Fibroblast of skin of back (primary cell): ENCODE results near the gene TLR4.

Source experiments
- DNase-seq: peaks from one replicate; pipeline ENCODE4 v3.0.0-alpha.2; 2013

TLR4 gene

DNA sequence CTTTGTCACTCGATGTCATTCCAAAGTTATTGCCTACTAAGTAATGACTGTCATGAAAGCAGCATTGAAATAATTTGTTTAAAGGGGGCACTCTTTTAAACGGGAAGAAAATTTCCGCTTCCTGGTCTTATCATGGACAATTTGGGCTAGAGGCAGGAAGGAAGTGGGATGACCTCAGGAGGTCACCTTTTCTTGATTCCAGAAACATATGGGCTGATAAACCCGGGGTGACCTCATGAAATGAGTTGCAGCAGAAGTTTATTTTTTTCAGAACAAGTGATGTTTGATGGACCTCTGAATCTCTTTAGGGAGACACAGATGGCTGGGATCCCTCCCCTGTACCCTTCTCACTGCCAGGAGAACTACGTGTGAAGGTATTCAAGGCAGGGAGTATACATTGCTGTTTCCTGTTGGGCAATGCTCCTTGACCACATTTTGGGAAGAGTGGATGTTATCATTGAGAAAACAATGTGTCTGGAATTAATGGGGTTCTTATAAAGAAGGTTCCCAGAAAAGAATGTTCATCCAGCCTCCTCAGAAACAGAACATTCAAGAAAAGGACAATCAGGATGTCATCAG lies 11.3 kb downstream of the TLR4 start:
- DNase-seq = no peak

DNA sequence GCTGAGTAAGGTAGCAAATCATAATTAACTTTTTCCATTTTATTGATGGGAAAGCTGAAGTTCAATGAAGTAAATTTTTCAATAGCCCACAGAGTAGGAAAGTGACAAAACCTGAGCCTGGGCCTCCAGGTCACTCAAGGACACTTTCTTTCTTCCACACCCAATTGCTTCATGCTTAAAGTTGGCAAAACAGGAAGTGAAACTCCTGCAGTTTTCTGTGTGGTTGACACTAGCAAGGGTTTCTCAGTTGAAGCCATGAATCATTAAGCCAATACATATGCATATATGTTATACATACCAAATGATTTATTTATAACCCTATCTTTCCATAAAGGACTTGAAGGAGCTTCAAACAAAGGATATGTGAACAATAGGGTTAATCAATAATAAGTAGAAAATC lies 13.9 kb downstream of the TLR4 start:
- peak; percentile 83 for DNase-seq

DNA sequence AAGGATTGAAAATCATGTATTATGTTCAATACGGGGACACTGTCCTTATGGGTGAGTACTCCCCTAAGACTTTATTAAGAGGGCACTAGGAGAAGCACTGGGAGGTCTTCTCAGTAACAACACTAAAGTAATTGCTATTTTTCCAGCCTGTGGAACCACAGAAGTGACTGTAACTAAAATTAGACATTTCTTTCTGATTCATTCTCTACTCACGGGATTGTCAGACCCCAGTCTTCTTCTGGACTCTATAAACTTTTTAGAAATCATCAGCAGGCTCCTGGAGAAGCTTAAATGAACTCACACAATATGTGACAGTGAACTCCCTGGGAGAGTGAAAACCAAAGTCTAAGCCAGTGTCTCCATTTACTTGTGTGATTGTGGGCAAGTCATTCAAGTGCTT lies 14.5 kb downstream of the TLR4 start:
- peak; percentile 75 for DNase-seq

DNA sequence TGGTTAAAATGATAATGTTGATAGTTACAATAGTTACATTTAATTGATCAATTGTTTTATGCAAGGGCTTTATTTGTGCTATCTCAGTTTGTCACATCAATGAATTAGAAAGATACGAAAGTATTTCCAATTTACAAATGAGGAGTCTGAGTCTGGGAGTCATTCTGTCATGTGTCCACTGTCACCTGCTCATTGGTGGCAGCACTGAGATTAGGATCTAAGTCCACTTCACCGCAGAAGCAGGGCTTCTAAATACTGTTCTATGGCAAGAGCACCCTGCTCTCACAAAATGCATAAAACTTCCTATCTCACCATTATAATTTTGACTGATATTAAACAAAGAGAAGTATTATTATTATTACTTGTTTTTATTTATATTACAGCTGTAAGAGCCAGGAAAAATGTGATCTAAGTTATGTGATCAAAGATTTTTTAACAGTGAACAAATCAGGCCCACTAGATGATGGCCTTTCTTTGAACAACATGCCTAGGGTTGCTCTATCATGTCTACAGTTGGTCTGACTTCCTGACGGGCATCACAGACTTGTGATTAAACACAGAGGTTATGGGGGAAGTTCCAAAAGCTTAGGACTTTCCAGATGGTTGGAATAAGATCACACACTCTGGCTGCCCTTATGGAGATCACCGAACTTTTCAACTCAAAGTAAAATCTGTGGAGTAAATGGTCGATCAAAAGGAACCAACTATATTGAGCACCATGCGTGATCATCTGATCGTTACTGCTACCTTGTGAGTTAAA lies 15.1 kb downstream of the TLR4 start:
- DNase-seq = peak; percentile 18

DNA sequence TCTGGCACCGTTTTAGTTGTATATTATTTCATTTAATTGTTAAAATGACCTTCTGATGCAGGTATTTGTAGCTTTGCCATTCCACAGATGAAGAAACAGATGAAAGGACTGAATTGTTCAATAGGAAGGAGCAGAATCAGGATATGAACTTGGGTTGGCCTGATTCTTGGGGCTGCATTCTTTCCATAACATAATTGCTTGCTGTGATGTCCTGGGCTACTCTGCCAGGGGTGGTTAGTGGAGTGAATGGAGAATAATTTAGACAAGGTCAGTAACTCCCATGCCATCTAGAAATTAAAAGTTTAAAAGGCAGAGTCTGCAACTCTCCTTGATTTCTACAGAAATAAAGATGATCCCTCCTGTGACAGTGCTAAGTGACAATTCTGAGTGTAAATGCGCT lies 15.9 kb downstream of the TLR4 start:
- peak; percentile 21 for DNase-seq

DNA sequence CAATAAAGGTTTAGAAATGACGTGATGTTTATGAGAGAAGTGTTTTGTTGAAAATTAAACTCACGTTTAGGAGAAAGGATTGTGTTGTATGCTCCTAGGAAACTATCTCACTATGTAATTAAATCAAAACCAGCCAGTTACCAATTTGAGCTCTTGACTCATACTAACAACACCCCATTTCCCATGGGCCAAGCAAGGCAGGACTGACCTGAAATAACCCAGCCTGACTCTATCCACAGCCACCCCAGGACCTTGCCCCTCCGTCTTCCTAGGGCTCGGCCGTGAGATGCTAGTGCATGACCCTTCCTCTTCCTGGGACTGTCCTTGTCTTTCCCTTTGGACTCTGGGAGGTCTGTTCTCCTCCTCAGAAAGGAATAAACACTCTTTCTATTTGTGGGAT lies 16.4 kb downstream of the TLR4 start:
- DNase-seq = peak; percentile 75

DNA sequence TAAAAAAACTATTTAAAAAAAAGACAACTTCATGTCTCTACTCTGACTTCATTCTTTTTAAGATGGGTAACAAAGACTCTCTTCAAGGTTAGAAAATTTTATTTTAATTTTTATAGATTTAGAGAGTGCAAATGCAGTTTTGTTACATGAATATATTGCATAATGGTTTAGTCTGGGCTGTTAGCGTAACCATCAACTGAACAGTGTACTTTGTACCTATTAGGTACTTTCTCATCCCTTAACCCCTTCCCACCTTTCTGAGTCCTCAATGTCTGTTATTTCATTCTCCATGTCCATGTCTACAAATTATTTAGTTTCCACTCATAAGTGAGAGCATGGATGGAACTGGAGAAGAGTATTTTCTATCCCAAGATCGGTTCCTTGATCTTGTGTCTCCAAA lies 16.8 kb downstream of the TLR4 start:
- DNase-seq = no peak

DNA sequence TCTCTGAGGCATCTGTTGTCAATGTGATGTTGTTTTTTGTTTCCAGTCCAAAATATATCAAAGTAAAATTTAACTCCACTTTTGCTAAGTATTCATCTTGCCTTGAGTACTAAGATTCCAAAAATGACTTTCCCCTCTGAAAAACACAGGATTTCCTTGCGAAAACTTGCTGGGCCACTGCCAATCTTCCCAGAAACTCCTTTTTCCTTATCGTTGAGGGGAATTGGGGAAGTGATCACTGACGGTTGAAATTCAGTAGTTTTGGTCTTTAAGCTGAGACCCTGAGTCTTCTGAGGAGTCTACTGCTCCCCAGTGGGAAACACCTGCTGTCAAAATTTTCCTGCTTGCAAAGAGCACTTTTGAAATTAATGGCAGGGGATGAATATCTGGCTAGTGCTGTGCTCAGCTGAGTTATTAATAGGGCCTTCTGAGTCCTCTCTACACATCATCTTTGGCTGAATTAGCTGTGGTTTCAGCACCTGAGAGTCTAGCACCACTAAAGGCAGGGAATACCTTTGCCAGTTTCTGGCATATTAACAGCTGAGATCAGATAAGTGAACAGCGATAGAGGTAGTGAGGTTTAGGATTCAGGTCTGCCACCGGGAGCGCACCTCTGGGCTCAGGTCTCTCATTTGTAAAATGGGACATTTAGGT lies 18.0 kb downstream of the TLR4 start:
- DNase-seq = no peak

DNA sequence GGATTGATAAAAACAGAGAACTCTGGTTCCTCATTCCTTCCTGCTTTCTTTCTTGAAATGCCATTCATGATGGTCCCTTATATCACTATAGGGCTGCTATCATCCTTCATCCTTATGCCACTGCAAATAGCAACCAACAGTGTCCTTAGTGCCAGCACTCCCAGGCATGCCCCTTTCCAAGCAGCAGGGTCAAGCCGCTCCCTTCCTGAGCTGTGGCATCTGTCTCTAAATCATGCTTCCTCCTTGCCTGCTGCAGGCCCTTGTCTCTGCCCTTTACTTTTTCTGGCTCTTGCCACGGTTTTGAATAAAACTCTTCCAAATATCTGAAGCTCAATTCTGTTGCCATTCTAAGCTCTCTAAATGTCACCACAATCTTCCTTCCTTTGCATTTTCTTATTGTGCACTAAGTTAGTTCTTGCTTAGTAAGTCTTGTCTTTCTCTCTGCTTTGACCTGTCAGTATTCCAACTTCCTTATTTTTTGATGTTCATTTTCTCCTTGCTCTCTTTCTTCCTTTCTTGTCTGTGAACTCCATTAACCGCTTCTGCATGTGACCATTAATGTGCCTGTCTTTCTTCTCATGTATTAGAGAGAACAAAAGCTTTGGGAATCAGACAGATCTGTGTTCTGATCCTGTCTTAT lies 19.9 kb downstream of the TLR4 start:
- DNase-seq = no peak

DNA sequence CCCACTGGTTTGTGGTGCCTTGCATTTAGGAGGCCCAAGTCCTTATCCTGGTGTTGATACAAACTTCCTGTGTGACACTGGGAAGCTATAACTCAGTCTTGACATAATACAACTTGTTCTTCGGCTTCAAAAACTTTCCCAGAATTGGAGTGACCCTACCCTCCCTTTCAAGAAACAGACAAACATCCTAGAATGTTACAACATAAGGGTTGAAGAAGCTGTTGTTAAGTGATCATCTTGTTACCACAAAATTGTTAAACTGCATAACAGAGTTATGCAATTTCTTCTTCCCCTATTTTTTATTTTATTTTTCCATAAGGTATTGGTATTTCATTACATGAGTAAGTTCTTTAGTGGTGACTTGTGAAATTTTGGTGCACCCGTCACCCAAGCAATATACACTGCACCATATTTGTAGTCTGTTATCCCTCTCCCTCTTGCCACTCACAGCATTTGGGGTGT lies 21.3 kb downstream of the TLR4 start:
- no peak for DNase-seq

DNA sequence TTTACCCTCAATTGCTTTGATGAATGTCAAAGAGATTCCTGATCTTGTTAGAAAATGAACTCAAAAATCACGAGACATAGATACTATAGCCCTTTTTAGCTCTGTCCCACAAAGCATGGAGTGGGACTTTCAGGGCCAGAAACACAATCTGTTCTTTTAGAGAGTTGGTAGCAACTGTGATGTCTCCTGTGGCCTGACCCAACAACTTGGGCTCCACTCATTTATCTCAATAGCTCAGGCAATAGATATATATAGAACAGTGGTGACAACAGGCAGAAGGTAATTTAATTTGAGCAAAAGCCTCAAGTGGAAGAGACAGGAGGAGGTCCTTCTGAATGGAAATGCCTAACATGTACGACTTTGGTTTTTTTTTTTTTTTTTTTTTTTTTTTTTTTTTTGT lies 25.2 kb downstream of the TLR4 start:
- no peak for DNase-seq

DNA sequence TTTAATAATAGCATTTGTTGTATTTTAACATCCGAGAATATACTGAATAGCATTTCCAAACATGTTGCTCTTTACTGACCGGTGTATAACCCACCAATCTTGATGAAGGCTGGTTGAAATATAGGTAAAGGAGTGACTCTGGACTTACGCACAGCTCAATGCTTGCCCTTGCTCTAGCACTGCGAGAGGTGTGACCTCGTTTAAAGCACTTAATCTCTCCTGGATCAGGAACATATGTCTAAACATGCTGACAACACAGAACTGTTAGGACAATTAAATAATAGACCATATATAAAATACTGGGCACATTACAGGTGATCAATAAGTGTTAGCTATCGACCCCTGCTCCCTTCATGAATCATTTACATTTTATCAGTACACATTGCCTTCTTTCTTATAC lies 28.3 kb downstream of the TLR4 start:
- DNase-seq = no peak

DNA sequence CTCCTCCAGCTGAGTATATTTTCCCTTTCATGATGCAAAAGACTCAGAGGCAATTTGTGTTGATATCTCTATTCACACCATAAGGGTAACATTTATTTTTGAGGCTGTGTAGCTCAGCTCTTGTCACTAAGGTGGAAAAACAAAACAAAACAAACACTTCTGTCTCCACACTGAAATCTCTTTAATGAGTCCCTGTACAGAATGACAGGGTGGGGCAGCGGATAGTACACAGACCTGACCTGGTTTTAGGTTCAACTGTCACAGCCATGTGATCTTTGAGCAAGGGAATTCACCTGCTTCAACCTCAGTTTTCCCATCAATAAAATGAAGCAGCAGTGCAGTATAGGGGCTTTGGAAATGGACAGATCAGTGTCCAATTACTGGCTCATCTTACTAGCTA lies 29.3 kb downstream of the TLR4 start:
- DNase-seq = no peak

DNA sequence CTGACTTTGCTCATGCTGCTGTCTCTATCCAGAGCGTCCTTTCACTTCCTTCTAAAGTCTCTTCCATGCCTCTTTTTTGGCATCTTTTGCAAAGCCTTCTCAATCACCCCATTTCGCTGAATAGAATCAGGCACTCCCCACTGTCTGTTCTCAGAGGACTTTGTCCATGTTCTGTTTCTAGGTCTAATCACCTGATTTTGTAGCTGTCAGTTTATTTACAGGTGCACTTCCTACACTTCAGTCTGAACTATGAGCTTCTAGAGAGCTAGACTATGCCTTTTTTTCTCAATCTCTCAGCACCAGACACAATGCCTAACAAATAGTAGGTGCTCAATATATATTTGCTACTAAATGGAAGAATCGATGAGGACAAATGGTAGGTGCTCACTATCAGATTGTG lies 29.9 kb downstream of the TLR4 start:
- DNase-seq = no peak

DNA sequence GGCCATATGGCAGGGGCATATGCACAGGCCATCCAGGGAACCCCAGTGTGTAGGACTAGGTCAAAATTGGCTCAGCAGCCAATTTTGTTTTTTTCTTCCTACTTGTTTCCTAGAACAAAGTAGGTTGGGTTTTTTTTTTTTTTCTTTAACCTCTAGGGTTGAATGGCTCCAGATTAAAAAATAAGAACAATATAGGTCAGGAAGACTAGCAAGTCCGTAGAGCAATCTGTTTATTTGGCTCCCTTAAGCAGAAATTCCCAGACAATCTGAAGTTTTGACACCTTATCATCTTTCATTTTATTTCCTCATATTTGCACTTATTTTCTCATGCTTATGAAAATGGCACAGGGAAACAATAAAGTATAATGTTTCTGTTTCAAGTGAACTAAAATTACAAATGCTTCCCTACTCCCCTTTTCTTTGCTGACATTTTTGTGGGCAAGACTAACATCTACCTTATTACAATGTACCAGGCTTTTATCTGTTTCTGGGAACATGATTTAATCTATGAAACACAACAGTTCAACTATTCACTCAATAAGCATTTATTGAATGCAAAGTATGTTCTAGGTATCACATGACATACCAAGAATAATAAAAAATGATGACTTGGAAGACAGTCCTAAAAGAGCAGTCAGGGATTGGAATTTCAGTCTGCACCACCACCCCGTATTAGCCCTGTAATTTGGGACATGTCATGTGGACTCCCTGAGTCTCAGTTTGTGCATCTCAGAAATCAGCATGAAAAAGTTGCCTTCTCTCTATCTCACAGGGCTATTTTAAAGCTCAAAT lies 30.5 kb downstream of the TLR4 start:
- peak; percentile 87 for DNase-seq

DNA sequence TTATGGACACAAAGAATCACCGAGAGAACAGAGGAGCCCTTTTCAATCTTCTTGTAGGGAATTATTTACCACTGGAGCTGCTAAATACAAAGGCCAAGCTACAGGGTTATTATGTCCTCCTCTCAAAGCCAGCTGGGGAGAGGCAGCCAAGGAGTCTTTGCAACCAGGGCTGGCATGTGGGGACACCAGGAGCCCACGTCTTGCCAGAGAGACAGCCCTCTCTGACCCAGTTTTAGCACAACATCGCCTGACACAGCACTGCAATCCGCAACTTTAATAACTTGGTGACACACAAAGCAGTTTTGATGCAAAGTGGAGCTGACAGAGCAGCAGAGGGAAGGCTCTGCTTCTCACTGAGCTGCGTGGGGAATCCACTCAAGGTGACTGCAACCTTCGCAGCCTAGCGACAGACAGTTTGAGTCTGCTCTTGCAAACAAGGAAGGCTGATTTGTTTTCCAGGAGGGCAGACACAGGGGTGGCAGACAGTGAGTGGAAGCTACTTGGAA lies 33.6 kb downstream of the TLR4 start:
- no peak for DNase-seq

DNA sequence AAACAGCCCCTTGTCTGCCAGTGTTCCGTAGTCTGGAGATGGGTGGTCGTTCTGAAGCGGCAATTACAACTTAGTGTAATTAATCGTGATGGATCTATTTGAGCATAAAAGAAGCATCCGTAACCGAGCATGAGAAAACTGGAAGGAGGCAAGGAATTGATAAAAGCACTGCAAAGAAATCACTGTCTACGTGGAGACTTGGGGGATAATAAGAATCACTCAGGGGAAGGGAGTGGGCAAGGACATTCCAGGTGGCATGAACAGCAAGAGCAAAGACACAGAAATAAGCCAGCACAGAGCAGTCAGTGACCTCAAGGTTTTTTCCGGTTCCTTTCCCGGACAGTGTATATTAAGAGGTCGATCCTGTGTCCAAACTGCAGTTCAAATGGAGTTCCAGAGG lies 35.0 kb downstream of the TLR4 start:
- DNase-seq = no peak

DNA sequence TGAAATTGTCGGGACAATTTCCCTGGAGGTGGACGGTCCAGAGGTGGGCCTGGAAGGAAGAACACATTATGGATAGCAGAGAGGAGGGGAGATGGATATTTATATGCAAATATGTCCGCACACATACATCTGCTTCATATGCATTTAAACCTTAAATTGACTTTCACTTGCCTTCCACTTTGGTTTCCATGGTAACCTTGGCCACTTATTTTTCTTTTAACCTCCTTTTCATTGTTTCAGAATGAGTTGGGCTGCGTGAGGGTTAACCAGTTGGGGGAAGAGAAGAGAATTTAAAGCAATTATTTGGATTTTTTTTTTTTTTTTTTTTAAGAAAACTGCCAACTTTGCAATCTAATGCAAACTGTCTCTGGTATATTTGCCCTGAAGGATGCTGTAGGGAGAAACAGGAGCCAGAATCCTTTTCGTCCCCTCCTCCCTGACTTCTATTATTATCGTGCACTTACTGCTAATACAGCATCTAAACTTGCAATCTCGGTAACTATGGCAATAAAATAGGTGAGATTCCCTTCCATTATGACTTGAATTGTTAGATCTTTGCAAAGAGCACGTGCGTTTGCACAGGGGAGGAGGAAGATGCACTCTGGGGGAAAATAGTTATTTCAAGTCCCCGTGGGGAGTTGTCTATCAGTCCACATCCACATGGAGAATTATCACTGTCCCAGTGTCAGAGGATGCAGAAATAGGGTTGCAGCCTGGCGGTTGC lies 35.6 kb downstream of the TLR4 start:
- DNase-seq = no peak

DNA sequence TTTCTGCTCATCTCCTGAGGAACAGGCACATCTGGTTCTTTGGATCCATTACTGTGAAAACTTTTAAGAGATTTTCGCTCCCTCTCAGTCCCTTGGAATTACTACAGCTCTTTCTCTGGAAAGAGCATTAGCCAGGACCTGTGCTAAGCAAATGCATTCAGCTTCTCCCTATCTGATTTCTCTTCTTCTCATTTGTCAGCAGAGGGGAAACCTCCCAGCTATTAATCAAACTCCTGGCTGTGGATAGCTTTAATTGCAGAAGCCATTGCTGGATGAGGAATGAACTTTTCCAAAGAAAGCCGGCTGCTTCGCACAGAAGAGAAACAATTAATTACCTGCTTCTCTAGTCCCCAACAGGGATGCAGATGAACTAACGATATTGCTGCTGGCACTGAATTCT lies 37.9 kb downstream of the TLR4 start:
- no peak for DNase-seq

DNA sequence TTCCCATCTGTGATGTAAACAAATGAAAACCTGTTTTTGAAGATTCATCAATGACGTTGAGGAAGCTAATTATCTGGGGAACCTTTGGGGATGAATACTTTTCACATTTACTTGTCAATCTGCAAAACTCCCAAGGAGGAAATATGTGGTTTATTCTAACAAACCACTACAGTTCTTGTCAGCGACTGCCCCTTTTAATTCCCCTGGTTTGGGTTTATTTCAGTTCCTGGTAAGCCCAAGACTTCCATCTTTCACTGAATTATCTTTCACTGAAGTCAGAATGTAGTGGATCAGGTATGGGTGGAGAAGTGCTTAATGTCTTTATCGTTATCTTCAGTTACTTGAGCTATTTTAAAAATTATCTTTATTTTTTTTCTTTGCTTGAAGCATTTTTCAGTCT lies 40.2 kb downstream of the TLR4 start:
- DNase-seq = no peak

DNA sequence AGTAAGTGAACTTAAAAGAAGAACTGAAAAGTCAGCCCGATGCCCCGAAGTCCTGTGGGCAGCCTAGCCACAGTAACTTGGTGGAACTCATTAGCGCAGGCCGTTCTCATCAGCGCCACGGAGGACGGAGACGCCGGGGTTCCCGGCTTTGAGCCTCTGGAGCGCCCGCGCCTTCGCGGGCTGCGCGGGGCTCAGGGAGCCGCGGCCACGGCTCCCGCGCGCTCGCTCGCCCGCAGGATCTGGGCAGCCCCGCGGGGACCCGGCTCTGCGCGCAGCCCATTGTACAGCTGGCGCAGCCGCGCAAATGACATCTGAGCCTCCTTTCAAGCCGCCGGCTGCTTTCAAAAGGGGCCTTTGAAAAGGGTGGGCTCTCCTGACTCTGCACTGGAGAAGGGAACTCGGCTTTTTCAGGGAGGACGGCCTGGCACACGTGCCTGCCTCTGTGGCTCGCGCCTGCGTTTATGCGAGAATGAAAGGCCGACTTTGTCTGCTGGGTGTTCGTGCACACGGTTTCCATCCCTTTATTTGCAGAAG lies 40.7 kb downstream of the TLR4 start:
- DNase-seq = no peak

DNA sequence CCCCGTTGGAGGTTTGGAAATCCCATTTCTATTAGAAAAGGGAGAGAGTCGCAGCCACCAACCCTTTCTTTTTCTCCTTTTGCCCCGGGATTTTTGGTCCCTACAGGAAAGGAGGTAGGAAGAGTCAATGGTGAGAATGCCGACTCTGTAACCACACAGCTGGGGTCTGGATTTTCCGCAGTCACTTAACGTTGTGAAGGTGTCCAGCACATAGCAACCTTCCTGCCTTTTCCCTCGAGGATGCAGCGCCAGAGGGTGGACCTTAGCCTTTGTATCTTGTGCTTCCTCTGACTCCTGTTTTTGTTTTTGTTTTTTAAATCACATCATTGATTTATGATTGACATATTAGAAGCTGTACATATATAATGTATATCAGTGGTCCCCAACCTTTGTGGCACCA lies 41.4 kb downstream of the TLR4 start:
- no peak for DNase-seq
